Measurements from ENCODE around the gene ATP8B4. TPM values are rescaled to one million over a fixed set of nuclear protein-coding genes. Genes with fewer than 3 reads are reported as not detected.

ATP8B4 gene
- polyA plus RNA-seq, 1 donor (not counting 4 experiments of a cell fraction or from before 2014, with no cell fraction given): 0.05 TPM

DNA sequence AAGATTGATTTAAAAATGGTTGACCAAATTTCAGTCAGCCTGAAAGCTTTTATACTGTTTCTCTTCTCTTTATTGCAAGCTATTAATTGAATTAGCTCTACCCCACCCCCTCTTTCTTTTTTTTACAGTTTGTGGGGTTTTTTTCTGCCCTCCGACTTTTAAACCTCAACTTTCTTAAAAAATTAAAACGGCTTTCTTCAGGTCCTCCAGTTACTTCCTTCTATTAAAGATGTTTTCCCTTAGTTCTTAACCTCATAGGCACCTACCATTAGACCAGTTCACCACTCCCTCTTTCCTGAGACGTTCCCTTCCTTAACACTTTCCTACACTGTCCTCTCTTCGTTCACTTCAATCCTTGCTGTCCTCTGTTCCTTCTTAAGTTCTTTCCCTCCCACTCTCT, 52.4 kb downstream of the ATP8B4 start:
- Histone ChIP-seq H3K4me2 (ENCODE audit: control insufficient read depth, extremely low read depth, insufficient read depth, low read depth, low read length) (no peak overlapping the region), H3K9me1 (ENCODE audit: control insufficient read depth, extremely low read depth, insufficient read depth, low read length) (no peaks in the 10 kb centered on the region), H2AFZ (ENCODE audit: control insufficient read depth, low read length) (no peak overlapping the region), H3K4me1 (ENCODE audit: control insufficient read depth, extremely low read depth, insufficient read depth, low read length) (no peaks in the 10 kb centered on the region), H3K9me3 (ENCODE audit: control insufficient read depth, low read depth, low read length) (no peaks in the 10 kb centered on the region), H3K27me3 (ENCODE audit: control insufficient read depth, extremely low read depth, insufficient read depth, low read length) (no peaks in the 10 kb centered on the region), H3K4me3 (ENCODE audit: control insufficient read depth in 2 of 3, extremely low read depth in 1 of 3, insufficient read depth in 2 of 3, low read depth in 1 of 3, low read length in 3 of 3) (no peak overlapping the region), H3K79me2 (ENCODE audit: control insufficient read depth, insufficient read depth, low read length) (no peaks in the 10 kb centered on the region), H4K20me1 (ENCODE audit: control insufficient read depth, extremely low read depth, insufficient read depth, low read length) (no peaks in the 10 kb centered on the region), H3K9ac (ENCODE audit: control insufficient read depth, extremely low read depth, insufficient read depth, low read length) (no peak overlapping the region), H3K27ac (ENCODE audit: control insufficient read depth, insufficient read depth, low read length) (no peak overlapping the region), H3K36me3 (ENCODE audit: control insufficient read depth in 2 of 2, extremely low read depth in 1 of 2, insufficient read depth in 2 of 2, low read length in 2 of 2) (no peaks in the 10 kb centered on the region)
- TF ChIP-seq, protein P1, sequence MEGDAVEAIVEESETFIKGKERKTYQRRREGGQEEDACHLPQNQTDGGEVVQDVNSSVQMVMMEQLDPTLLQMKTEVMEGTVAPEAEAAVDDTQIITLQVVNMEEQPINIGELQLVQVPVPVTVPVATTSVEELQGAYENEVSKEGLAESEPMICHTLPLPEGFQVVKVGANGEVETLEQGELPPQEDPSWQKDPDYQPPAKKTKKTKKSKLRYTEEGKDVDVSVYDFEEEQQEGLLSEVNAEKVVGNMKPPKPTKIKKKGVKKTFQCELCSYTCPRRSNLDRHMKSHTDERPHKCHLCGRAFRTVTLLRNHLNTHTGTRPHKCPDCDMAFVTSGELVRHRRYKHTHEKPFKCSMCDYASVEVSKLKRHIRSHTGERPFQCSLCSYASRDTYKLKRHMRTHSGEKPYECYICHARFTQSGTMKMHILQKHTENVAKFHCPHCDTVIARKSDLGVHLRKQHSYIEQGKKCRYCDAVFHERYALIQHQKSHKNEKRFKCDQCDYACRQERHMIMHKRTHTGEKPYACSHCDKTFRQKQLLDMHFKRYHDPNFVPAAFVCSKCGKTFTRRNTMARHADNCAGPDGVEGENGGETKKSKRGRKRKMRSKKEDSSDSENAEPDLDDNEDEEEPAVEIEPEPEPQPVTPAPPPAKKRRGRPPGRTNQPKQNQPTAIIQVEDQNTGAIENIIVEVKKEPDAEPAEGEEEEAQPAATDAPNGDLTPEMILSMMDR (optimal IDR thresholded peaks at IDR 0.05 in 1 of 3, IDR thresholded peaks at IDR 0.05 in 1 of 3, conservative IDR thresholded peaks at IDR 0.05 in 1 of 3; ENCODE audit: extremely low read depth in 1 of 3, insufficient read depth in 2 of 3, low read length in 3 of 3): no peak
- no peak for TF ChIP-seq EZH2 (IDR thresholded peaks at IDR 0.05; ENCODE audit: low read length)
- dilution Hi-C loops (cut with MboI; ENCODE audit: extremely low pct_ligation_motif_present, low sequenced_read_pairs): no loop called here
- FAIRE-seq: no peak
- no peak for DNase-seq (ENCODE audit: low read depth, low spot score)

DNA sequence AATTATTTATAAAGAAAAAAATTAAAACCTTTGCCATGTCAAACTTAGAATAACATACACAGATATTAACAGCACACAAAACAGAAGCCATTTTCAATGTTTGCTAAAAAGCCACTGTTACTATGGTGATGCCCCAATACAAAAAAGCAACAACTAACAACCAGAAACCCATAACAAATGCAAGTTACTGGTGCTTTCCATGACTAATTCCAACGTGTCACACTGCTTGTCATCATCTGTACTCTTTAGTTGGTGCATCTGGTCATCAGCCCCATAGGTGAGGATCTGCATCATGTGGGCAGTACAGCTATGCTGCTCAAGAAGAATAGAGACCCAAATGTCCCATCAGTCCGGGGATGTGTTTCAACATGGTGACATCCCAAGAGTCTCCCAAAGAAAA, 52.8 kb downstream of the ATP8B4 start:
- H3K4me1 ChIP-seq (ENCODE audit: control insufficient read depth, extremely low read depth, insufficient read depth, low read length): no peaks in the 10 kb centered on the region
- H3K27ac ChIP-seq (ENCODE audit: control insufficient read depth, insufficient read depth, low read length): no peak overlapping the region
- FAIRE-seq: no peak
- no peak overlapping the region for H3K4me2 ChIP-seq (ENCODE audit: control insufficient read depth, extremely low read depth, insufficient read depth, low read depth, low read length)
- H3K36me3 ChIP-seq (ENCODE audit: control insufficient read depth in 2 of 2, extremely low read depth in 1 of 2, insufficient read depth in 2 of 2, low read length in 2 of 2): no peaks in the 10 kb centered on the region
- H3K9me1 ChIP-seq (ENCODE audit: control insufficient read depth, extremely low read depth, insufficient read depth, low read length): no peaks in the 10 kb centered on the region
- H3K79me2 ChIP-seq (ENCODE audit: control insufficient read depth, insufficient read depth, low read length): no peaks in the 10 kb centered on the region
- TF ChIP-seq, protein P1 (optimal IDR thresholded peaks at IDR 0.05 in 1 of 3, IDR thresholded peaks at IDR 0.05 in 1 of 3, conservative IDR thresholded peaks at IDR 0.05 in 1 of 3; ENCODE audit: extremely low read depth in 1 of 3, insufficient read depth in 2 of 3, low read length in 3 of 3): no peak
- no peak for TF ChIP-seq EZH2 (IDR thresholded peaks at IDR 0.05; ENCODE audit: low read length)
- no peak for DNase-seq (ENCODE audit: low read depth, low spot score)
- H3K4me3 ChIP-seq (ENCODE audit: control insufficient read depth in 2 of 3, extremely low read depth in 1 of 3, insufficient read depth in 2 of 3, low read depth in 1 of 3, low read length in 3 of 3): no peak overlapping the region
- dilution Hi-C loops (cut with MboI; ENCODE audit: extremely low pct_ligation_motif_present, low sequenced_read_pairs): no loop called here
- no peaks in the 10 kb centered on the region for H4K20me1 ChIP-seq (ENCODE audit: control insufficient read depth, extremely low read depth, insufficient read depth, low read length)
- H2AFZ ChIP-seq (ENCODE audit: control insufficient read depth, low read length): no peak overlapping the region
- no peaks in the 10 kb centered on the region for H3K27me3 ChIP-seq (ENCODE audit: control insufficient read depth, extremely low read depth, insufficient read depth, low read length)
- no peak overlapping the region for H3K9ac ChIP-seq (ENCODE audit: control insufficient read depth, extremely low read depth, insufficient read depth, low read length)
- no peaks in the 10 kb centered on the region for H3K9me3 ChIP-seq (ENCODE audit: control insufficient read depth, low read depth, low read length)
